Esophagus squamous epithelium (tissue), 5 donors: ENCODE measurements around the gene BACE2. TPM values are rescaled to one million over a fixed set of nuclear protein-coding genes. Genes with fewer than 3 reads are reported as not detected.

ENCODE experiments used
- DNase-seq: peaks from one replicate; lab custom pipeline; 2025; lab: John Stamatoyannopoulos, UW
- H3K27ac ChIP-seq, 4 donors: fragments of 200-600 bp; sonication (generic); one replicate each; pipeline ENCODE4 v1.5.1; 2016 to 2019; ENCODE audit warnings: mild to moderate bottlenecking in 1 of 4
- H3K27me3 ChIP-seq, 4 donors: fragments of 200-600 bp; sonication (generic); 1 replicate in 3 of 4; 2 replicates in 1 of 4; pipeline versions ENCODE4 v1.5.1 to v1.6.0; 2017 to 2021; ENCODE audit warnings: antibody characterized with exemption in 1 of 4
- H3K36me3 ChIP-seq, 3 donors: fragments of 200-600 bp; sonication (generic); one replicate each; pipeline ENCODE4 v1.5.1; 2016 to 2019
- H3K4me1 ChIP-seq, 3 donors: fragments of 200-600 bp; sonication (generic); one replicate each; pipeline ENCODE4 v1.5.1; 2017 to 2019
- H3K4me3 ChIP-seq, 4 donors: fragments of 200-600 bp; sonication (generic); 1 replicate in 3 of 4; 2 replicates in 1 of 4; pipeline ENCODE4 v1.5.1; 2016 to 2019; ENCODE audit warnings: mild to moderate bottlenecking in 2 of 4, moderate library complexity in 1 of 4
- H3K9me3 ChIP-seq, 3 donors: fragments of 200-600 bp; sonication (generic); one replicate each; pipeline ENCODE4 v1.5.1; 2016 to 2019
- POLR2A ChIP-seq, 4 donors: fragments of 450-650 bp; IDR thresholded peaks; one replicate each; pipeline ENCODE4 v1.6.1; 2017; ENCODE audit warnings: antibody characterized with exemption in 4 of 4, mild to moderate bottlenecking in 4 of 4, moderate library complexity in 3 of 4
- WGBS, 2 donors: methylation state at CpG; one replicate each; pipeline ENCODE4 v1.1.5; 2018; 5-methylcytosine and 5-hydroxymethylcytosine counted together
- intact Hi-C: fragments of 100-400 bp; cut with DNase I; formaldehyde crosslinking; loops from one replicate; pipeline ENCODE4 v1.15.0; 2022
- total RNA-seq, 4 donors: library from RNA; depleted of rRNA; stranded (reverse); fragments of >200 nt; gene quantifications; one replicate each; pipeline ENCODE4 v1.1.0, GENCODE V29; 2016
- TF ChIP-seq, protein P1 (sequence below), 6 experiments: fragments of 450-650 bp in 4 of 6; fragments of 200-600 bp in 2 of 6; sonication (generic) in 2 of 6; IDR thresholded peaks; one replicate each; pipeline ENCODE4 v1.5.1; 2016 to 2019; ENCODE audit warnings: antibody characterized with exemption in 6 of 6, mild to moderate bottlenecking in 4 of 6, moderate library complexity in 4 of 6
- donor health status: DM: yes; HTN: yes; CAD: no.

BACE2 gene
- total RNA-seq, 4 donors from 2014 or later, result 32.8 to 51.5 (median 47.1) TPM

DNA sequence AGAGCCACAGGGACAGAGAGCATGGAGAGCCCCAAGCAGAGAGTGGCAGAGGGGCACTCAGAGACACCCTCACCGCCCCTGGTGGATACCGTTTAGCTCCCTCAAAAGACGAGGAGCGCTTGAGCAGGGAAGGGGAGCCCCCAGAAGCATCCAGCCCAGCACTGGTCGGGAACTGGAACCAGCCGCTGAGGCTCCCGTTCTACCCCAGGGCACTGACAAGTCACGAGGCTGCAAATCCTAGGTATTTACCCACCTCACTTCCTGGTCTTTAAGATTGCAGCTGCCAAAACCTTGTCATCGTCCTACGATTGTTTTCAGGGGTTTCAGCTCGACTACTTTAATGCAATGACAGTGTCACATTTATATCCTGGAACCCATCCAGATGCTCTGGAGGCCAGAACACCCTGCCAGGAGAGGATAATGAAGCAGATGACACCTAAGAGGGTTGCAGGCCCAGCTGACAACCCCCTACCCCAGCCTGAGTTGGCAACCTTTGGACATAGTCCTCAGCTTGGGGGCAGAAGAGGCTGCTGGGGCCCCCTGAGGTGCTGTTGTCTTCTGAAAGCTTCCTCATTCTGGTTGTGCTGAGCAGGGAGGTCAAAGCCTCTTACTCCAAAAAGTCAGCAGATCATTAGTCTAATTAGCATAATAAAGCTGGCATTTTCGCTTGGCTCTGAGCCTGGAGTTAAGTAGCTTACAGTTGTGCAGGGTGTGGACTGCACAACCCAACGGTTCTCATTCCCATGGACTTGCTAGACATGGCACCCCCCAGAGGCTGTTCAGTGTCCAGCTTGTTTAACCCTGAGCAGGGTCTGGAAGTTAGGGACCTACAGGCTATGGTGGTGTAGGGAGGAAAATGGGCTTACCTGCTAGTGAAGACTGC lies 20.6 kb upstream of the BACE2 start:
- WGBS, 2 donors, result 54 to 55% methylated on average over 8 to 9 of the region's 13 CpGs
- H3K4me1 ChIP-seq, result peaks cover 8 to 19% (median 9%) of the 10 kb centered on the region in 3 donors
- no peaks in the 10 kb centered on the region for H3K36me3 ChIP-seq
- peaks cover 0 to 51% (median 0%) of the 10 kb centered on the region in 4 donors for H3K27me3 ChIP-seq
- DNase-seq, result no peak
- no peak for TF ChIP-seq POLR2A (IDR thresholded peaks at IDR 0.05)
- TF ChIP-seq, protein P1, sequence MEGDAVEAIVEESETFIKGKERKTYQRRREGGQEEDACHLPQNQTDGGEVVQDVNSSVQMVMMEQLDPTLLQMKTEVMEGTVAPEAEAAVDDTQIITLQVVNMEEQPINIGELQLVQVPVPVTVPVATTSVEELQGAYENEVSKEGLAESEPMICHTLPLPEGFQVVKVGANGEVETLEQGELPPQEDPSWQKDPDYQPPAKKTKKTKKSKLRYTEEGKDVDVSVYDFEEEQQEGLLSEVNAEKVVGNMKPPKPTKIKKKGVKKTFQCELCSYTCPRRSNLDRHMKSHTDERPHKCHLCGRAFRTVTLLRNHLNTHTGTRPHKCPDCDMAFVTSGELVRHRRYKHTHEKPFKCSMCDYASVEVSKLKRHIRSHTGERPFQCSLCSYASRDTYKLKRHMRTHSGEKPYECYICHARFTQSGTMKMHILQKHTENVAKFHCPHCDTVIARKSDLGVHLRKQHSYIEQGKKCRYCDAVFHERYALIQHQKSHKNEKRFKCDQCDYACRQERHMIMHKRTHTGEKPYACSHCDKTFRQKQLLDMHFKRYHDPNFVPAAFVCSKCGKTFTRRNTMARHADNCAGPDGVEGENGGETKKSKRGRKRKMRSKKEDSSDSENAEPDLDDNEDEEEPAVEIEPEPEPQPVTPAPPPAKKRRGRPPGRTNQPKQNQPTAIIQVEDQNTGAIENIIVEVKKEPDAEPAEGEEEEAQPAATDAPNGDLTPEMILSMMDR (IDR thresholded peaks at IDR 0.05), result no peak
- no peaks in the 10 kb centered on the region for H3K9me3 ChIP-seq
- intact Hi-C loops, result no loop called here
- no peak overlapping the region for H3K4me3 ChIP-seq
- peak overlapping the region in 2 of 4 donors; percentile 6 to 26 for H3K27ac ChIP-seq

DNA sequence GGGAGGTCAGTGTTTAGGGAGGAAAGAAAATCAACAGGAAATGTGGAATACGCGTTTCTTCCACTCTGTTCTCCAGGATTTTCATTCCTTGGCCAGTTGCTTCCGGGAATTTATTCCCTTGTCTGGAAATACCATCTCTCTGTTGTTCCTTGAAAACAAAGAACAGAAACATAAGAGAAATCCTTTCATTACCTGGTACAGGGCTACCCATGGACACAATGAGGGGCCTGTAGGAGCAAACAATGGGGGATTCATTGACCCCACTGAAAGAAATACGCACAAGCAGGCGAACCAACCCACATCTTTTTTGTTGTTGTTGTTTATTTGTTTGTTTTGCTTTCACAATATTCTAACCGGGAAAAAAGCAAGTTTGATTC lies 20.0 kb upstream of the BACE2 start:
- Histone ChIP-seq H3K9me3 (no peaks in the 10 kb centered on the region), H3K4me1 (peaks cover 8 to 17% (median 9%) of the 10 kb centered on the region in 3 donors), H3K27ac (no peak overlapping the region), H3K4me3 (no peak overlapping the region), H3K36me3 (no peaks in the 10 kb centered on the region), H3K27me3 (peaks cover 0 to 45% (median 0%) of the 10 kb centered on the region in 4 donors)
- TF ChIP-seq, protein P1 (IDR thresholded peaks at IDR 0.05), result no peak
- TF ChIP-seq POLR2A (IDR thresholded peaks at IDR 0.05), result no peak
- no peak for DNase-seq
- 76 to 85% methylated on average over 6 of the region's 6 CpGs for WGBS, 2 donors
- intact Hi-C loops, result no loop called here

DNA sequence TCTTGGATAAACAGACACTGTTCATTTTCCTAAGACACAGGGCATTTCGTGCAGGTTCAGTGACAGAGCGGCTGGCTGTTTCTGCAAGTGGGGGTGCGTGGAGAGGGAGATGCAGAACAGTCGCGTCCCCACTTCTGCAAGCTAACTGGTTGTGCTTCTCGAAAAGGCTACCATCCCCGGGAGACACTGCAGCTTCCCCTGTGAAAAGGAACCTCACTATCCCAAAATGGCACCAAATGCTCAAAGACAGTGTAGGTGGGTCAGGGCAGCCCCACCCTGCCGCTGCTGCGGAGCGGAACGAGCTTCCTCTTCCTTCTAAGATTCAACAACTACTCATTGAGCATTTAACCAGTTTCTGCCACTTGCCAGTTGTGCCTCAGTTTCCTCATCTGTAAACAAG lies 19.2 kb upstream of the BACE2 start:
- intact Hi-C loops, result no loop called here
- Histone ChIP-seq H3K4me1 (peaks cover 8 to 17% (median 9%) of the 10 kb centered on the region in 3 donors), H3K36me3 (no peaks in the 10 kb centered on the region), H3K27me3 (peaks cover 0 to 42% (median 0%) of the 10 kb centered on the region in 4 donors), H3K27ac (no peak overlapping the region), H3K9me3 (no peaks in the 10 kb centered on the region), H3K4me3 (no peak overlapping the region)
- no peak for DNase-seq
- WGBS, 2 donors, result 87% methylated on average over 11 of the region's 11 CpGs
- TF ChIP-seq, protein P1 (IDR thresholded peaks at IDR 0.05), result no peak
- TF ChIP-seq POLR2A (IDR thresholded peaks at IDR 0.05), result no peak

DNA sequence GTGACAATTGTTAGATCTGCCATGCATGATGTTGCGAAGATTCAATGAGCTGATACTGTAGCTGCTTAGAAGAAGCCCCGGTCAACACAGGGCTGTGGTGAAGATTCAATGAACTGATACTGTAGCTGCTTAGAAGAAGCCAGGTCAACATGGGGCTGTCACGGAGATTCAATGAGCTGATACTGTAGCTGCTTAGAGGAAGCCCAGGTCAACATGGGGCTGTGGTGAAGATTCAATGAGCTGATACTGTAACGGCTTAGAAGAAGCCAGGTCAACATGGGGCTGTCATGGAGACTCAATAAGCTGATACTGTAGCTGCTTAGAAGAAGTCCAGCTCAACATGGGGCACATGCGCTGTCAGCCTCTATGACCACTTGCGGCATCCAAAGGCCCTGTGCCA lies 18.8 kb upstream of the BACE2 start:
- Histone ChIP-seq H3K4me1 (peaks cover 8 to 17% (median 9%) of the 10 kb centered on the region in 3 donors), H3K36me3 (no peaks in the 10 kb centered on the region), H3K9me3 (no peaks in the 10 kb centered on the region), H3K27ac (peak overlapping the region in 1 of 4 donors; percentile 17), H3K4me3 (no peak overlapping the region), H3K27me3 (peaks cover 0 to 46% (median 0%) of the 10 kb centered on the region in 4 donors)
- 71 to 81% methylated on average over 5 to 6 of the region's 6 CpGs for WGBS, 2 donors
- no peak for DNase-seq
- intact Hi-C loops, result no loop called here
- TF ChIP-seq, protein P1 (IDR thresholded peaks at IDR 0.05), result no peak
- TF ChIP-seq POLR2A (IDR thresholded peaks at IDR 0.05), result no peak

DNA sequence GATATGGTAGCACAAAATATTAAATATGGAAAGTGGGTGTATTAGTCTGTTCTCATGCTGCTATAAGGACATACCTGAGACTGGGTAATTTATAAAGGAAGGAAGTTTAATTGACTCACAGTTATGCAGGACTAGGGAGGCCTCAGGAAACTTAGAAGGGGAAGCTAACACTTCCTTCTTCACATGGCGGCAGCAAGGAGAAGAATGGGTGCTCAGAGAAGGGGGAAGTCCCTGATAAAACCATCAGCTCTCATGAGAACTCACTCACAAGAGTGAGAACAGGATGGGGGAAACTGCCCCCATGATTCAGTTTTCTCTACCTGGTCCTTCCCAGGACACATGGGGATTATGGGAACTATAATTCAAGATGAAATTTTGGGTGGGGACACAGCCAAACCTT lies 15.8 kb upstream of the BACE2 start:
- TF ChIP-seq, protein P1 (IDR thresholded peaks at IDR 0.05), result no peak
- no peak for TF ChIP-seq POLR2A (IDR thresholded peaks at IDR 0.05)
- Histone ChIP-seq H3K9me3 (no peaks in the 10 kb centered on the region), H3K4me1 (peaks cover 4 to 14% (median 6%) of the 10 kb centered on the region in 3 donors), H3K36me3 (no peaks in the 10 kb centered on the region), H3K27me3 (peaks cover 0 to 36% (median 0%) of the 10 kb centered on the region in 4 donors), H3K27ac (no peak overlapping the region), H3K4me3 (no peak overlapping the region)
- DNase-seq, result no peak
- 45 to 79% methylated on average over 1 of the region's 1 CpG for WGBS, 2 donors
- intact Hi-C loops, result no loop called here
